ENCODE data around the gene DNAAF3.

DNA sequence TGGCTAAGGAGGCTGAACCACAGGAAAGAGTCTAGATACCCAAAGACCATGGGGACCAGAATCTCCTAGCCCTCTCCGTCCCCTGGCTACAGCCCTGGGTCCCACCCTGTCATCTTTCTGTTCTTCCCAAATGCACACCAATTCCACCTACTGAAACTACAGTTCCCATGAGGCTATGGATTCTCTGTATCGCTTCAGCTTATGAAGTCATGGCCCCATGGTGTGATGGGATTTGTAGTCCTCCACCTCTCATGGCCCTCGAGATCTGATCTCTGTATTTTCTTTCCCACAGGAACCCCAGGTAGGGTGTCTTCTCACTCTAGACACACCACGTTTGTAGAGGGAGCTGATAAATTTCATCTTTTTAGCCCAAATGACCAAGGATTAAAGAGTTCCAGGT is 31.1 kb upstream of the DNAAF3 start:
- TF ChIP-seq, protein P1, sequence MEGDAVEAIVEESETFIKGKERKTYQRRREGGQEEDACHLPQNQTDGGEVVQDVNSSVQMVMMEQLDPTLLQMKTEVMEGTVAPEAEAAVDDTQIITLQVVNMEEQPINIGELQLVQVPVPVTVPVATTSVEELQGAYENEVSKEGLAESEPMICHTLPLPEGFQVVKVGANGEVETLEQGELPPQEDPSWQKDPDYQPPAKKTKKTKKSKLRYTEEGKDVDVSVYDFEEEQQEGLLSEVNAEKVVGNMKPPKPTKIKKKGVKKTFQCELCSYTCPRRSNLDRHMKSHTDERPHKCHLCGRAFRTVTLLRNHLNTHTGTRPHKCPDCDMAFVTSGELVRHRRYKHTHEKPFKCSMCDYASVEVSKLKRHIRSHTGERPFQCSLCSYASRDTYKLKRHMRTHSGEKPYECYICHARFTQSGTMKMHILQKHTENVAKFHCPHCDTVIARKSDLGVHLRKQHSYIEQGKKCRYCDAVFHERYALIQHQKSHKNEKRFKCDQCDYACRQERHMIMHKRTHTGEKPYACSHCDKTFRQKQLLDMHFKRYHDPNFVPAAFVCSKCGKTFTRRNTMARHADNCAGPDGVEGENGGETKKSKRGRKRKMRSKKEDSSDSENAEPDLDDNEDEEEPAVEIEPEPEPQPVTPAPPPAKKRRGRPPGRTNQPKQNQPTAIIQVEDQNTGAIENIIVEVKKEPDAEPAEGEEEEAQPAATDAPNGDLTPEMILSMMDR (optimal IDR thresholded peaks at IDR 0.05 in 1 of 3, IDR thresholded peaks at IDR 0.05 in 1 of 3, conservative IDR thresholded peaks at IDR 0.05 in 1 of 3; ENCODE audit: extremely low read depth in 1 of 3, insufficient read depth in 2 of 3, low read length in 3 of 3) = no peak
- TF ChIP-seq EZH2 (IDR thresholded peaks at IDR 0.05; ENCODE audit: low read length) = no peak
